HG02970 (cell line): ENCODE measurements around the gene CAPN6.

Experiments
- ATAC-seq: cut with Tn5 transposase; IDR thresholded peaks from one replicate; pipeline ENCODE4 v1.9.1; 2021; ENCODE audit warnings: mild to moderate bottlenecking, moderate library complexity, moderate number of reproducible peaks; ENCODE audit not compliant: unreplicated experiment, low FRiP score

The CAPN6 gene

DNA sequence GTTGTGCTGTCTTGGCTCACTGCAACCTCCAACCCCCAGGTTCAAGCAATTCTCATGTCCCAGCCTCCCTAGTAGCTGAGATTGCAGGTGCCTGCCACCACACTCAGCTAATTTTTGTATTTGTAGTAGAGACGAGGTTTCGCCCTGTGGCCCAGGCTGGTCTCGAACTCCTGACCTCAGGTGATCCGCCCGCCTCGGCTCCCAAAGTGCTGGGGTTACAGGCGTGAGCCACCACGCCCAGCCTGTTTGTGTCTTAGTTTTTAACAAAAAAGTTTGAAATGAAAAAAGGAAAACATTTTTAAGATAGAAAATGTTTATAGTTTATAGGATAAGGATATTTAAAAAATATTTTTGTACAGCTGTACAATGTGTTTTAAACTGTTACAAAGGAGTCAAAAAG lies 62.4 kb downstream of the CAPN6 start:
- ATAC-seq: no peak

DNA sequence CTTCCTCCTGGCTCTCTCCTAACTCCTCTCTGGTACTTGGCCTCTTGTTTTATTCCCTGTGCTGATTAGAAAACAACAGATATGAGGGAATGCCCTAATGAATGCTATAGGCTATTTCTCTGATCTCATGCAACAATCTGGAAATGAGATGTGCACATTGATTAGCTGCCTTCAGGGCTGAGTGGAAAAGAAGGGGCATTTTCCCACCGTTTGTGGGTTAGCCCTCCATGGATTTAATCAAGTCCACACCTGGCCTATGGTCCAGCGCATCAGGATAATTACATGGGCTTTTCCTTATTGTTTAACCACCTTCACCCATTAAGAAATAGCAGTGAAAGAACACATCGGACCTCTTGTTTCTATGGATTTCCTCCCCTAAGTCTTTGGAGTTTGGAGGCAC lies 70.0 kb downstream of the CAPN6 start:
- ATAC-seq: no peak

DNA sequence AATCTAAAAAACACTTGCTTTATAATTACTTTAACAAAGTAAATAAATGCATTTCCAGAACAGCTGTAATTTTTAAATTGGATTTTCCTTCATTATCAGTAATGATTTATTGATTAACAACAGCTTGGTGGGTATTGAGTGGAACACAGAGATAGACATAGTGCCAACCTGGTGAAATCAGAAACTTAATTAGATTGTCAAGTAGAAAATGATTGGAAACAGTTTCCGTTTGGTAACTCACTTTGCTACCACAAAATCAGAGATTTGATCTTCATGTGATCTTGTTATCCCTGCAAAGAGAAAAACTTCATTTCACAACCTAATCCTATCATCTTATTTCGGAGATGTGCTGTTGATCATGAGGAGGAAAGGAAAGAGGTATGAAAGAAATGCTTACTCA lies 70.8 kb downstream of the CAPN6 start:
- no peak for ATAC-seq
